ENCODE data around the gene GLDC.
"Not testable (repeated sequence)": the region's sequence is repeated elsewhere in the genome, so short reads cannot be mapped to it uniquely, and the experiment has no call there.

The GLDC gene

GRCh38 chr9:6641056-6641455 is 4.5 kb downstream of the GLDC start:
- Histone ChIP-seq H3K27ac (ENCODE audit: low read depth, low read length) (no peak overlapping the region), H3K36me3 (ENCODE audit: insufficient read depth, low read length) (no peaks in the 10 kb centered on the region), H3K27me3 (ENCODE audit: insufficient read depth, low read length) (peaks cover 47% of the 10 kb centered on the region), H3K79me2 (ENCODE audit: control insufficient read depth, insufficient read depth, low read length, unreplicated experiment) (no peaks in the 10 kb centered on the region), H3K4me3 (ENCODE audit: low read depth, low read length) (no peak overlapping the region), H2AFZ (ENCODE audit: low read length, unreplicated experiment) (no peak overlapping the region), H3K4me1 (ENCODE audit: control insufficient read depth, insufficient read depth, low read length, unreplicated experiment) (peaks cover 6% of the 10 kb centered on the region)

- Histone ChIP-seq H2AFZ (ENCODE audit: low read length, unreplicated experiment) (no peak overlapping the region), H3K4me1 (ENCODE audit: control insufficient read depth, insufficient read depth, low read length, unreplicated experiment) (peaks cover 6% of the 10 kb centered on the region), H3K27ac (ENCODE audit: low read depth, low read length) (no peak overlapping the region), H3K27me3 (ENCODE audit: insufficient read depth, low read length) (peaks cover 41% of the 10 kb centered on the region), H3K79me2 (ENCODE audit: control insufficient read depth, insufficient read depth, low read length, unreplicated experiment) (no peaks in the 10 kb centered on the region), H3K36me3 (ENCODE audit: insufficient read depth, low read length) (no peaks in the 10 kb centered on the region), H3K4me3 (ENCODE audit: low read depth, low read length) (no peak overlapping the region)
Measured at GRCh38 chr9:6640268-6641051, 5.1 kb downstream of the GLDC start.

- Histone ChIP-seq H3K36me3 (ENCODE audit: insufficient read depth, low read length) (no peaks in the 10 kb centered on the region), H3K4me3 (ENCODE audit: low read depth, low read length) (no peak overlapping the region), H3K79me2 (ENCODE audit: control insufficient read depth, insufficient read depth, low read length, unreplicated experiment) (no peaks in the 10 kb centered on the region), H3K4me1 (ENCODE audit: control insufficient read depth, insufficient read depth, low read length, unreplicated experiment) (peaks cover 2% of the 10 kb centered on the region), H3K27me3 (ENCODE audit: insufficient read depth, low read length) (peaks cover 34% of the 10 kb centered on the region), H3K27ac (ENCODE audit: low read depth, low read length) (no peak overlapping the region), H2AFZ (ENCODE audit: low read length, unreplicated experiment) (no peak overlapping the region)
Measured at GRCh38 chr9:6639622-6640021, 5.9 kb downstream of the GLDC start.

GRCh38 chr9:6634444-6634843 is 11.1 kb downstream of the GLDC start:
- Histone ChIP-seq H3K4me1 (ENCODE audit: control insufficient read depth, insufficient read depth, low read length, unreplicated experiment) (no peaks in the 10 kb centered on the region), H3K36me3 (ENCODE audit: insufficient read depth, low read length) (no peaks in the 10 kb centered on the region), H3K79me2 (ENCODE audit: control insufficient read depth, insufficient read depth, low read length, unreplicated experiment) (no peaks in the 10 kb centered on the region), H3K27me3 (ENCODE audit: insufficient read depth, low read length) (no peaks in the 10 kb centered on the region), H3K27ac (ENCODE audit: low read depth, low read length) (no peak overlapping the region), H3K4me3 (ENCODE audit: low read depth, low read length) (no peak overlapping the region), H2AFZ (ENCODE audit: low read length, unreplicated experiment) (no peak overlapping the region)

GRCh38 chr9:6633378-6633777 is 12.2 kb downstream of the GLDC start:
- Histone ChIP-seq H3K27me3 (ENCODE audit: insufficient read depth, low read length) (peaks cover 6% of the 10 kb centered on the region), H3K4me1 (ENCODE audit: control insufficient read depth, insufficient read depth, low read length, unreplicated experiment) (no peaks in the 10 kb centered on the region), H3K79me2 (ENCODE audit: control insufficient read depth, insufficient read depth, low read length, unreplicated experiment) (no peaks in the 10 kb centered on the region), H2AFZ (ENCODE audit: low read length, unreplicated experiment) (no peak overlapping the region), H3K36me3 (ENCODE audit: insufficient read depth, low read length) (no peaks in the 10 kb centered on the region), H3K4me3 (ENCODE audit: low read depth, low read length) (no peak overlapping the region), H3K27ac (ENCODE audit: low read depth, low read length) (no peak overlapping the region)

GRCh38 chr9:6632516-6633183 is 12.9 kb downstream of the GLDC start:
- Histone ChIP-seq H3K79me2 (ENCODE audit: control insufficient read depth, insufficient read depth, low read length, unreplicated experiment) (no peaks in the 10 kb centered on the region), H3K27me3 (ENCODE audit: insufficient read depth, low read length) (peaks cover 14% of the 10 kb centered on the region), H3K36me3 (ENCODE audit: insufficient read depth, low read length) (no peaks in the 10 kb centered on the region), H3K4me1 (ENCODE audit: control insufficient read depth, insufficient read depth, low read length, unreplicated experiment) (no peaks in the 10 kb centered on the region), H3K4me3 (ENCODE audit: low read depth, low read length) (no peak overlapping the region), H2AFZ (ENCODE audit: low read length, unreplicated experiment) (no peak overlapping the region), H3K27ac (ENCODE audit: low read depth, low read length) (no peak overlapping the region)

GRCh38 chr9:6631207-6631512 is 14.4 kb downstream of the GLDC start:
- H3K4me1 ChIP-seq (ENCODE audit: control insufficient read depth, insufficient read depth, low read length, unreplicated experiment): no peaks in the 10 kb centered on the region
- H3K36me3 ChIP-seq (ENCODE audit: insufficient read depth, low read length): no peaks in the 10 kb centered on the region
- H2AFZ ChIP-seq (ENCODE audit: low read length, unreplicated experiment): no peak overlapping the region
- no peaks in the 10 kb centered on the region for H3K79me2 ChIP-seq (ENCODE audit: control insufficient read depth, insufficient read depth, low read length, unreplicated experiment)
- no peak overlapping the region for H3K4me3 ChIP-seq (ENCODE audit: low read depth, low read length)
- no peak overlapping the region for H3K27ac ChIP-seq (ENCODE audit: low read depth, low read length)
- H3K27me3 ChIP-seq (ENCODE audit: insufficient read depth, low read length): peaks cover 23% of the 10 kb centered on the region

GRCh38 chr9:6630502-6631206 is 14.9 kb downstream of the GLDC start:
- Histone ChIP-seq H3K36me3 (ENCODE audit: insufficient read depth, low read length) (no peaks in the 10 kb centered on the region), H3K4me1 (ENCODE audit: control insufficient read depth, insufficient read depth, low read length, unreplicated experiment) (no peaks in the 10 kb centered on the region), H3K4me3 (ENCODE audit: low read depth, low read length) (no peak overlapping the region), H3K27ac (ENCODE audit: low read depth, low read length) (no peak overlapping the region), H3K27me3 (ENCODE audit: insufficient read depth, low read length) (peaks cover 29% of the 10 kb centered on the region), H3K79me2 (ENCODE audit: control insufficient read depth, insufficient read depth, low read length, unreplicated experiment) (no peaks in the 10 kb centered on the region), H2AFZ (ENCODE audit: low read length, unreplicated experiment) (no peak overlapping the region)

- H3K27ac ChIP-seq (ENCODE audit: low read depth, low read length): no peak overlapping the region
- H3K36me3 ChIP-seq (ENCODE audit: insufficient read depth, low read length): no peaks in the 10 kb centered on the region
- peaks cover 36% of the 10 kb centered on the region for H3K27me3 ChIP-seq (ENCODE audit: insufficient read depth, low read length)
- H2AFZ ChIP-seq (ENCODE audit: low read length, unreplicated experiment): no peak overlapping the region
- no peak overlapping the region for H3K4me3 ChIP-seq (ENCODE audit: low read depth, low read length)
- no peaks in the 10 kb centered on the region for H3K79me2 ChIP-seq (ENCODE audit: control insufficient read depth, insufficient read depth, low read length, unreplicated experiment)
- H3K4me1 ChIP-seq (ENCODE audit: control insufficient read depth, insufficient read depth, low read length, unreplicated experiment): no peaks in the 10 kb centered on the region
Measured at GRCh38 chr9:6628704-6629103, 16.8 kb downstream of the GLDC start.

- Histone ChIP-seq H3K36me3 (ENCODE audit: insufficient read depth, low read length) (no peaks in the 10 kb centered on the region), H2AFZ (ENCODE audit: low read length, unreplicated experiment) (no peak overlapping the region), H3K79me2 (ENCODE audit: control insufficient read depth, insufficient read depth, low read length, unreplicated experiment) (no peaks in the 10 kb centered on the region), H3K4me3 (ENCODE audit: low read depth, low read length) (no peak overlapping the region), H3K27me3 (ENCODE audit: insufficient read depth, low read length) (peaks cover 36% of the 10 kb centered on the region), H3K27ac (ENCODE audit: low read depth, low read length) (no peak overlapping the region), H3K4me1 (ENCODE audit: control insufficient read depth, insufficient read depth, low read length, unreplicated experiment) (no peaks in the 10 kb centered on the region)
Measured at GRCh38 chr9:6625363-6625762, 20.2 kb downstream of the GLDC start.

- H3K4me1 ChIP-seq (ENCODE audit: control insufficient read depth, insufficient read depth, low read length, unreplicated experiment); H3K36me3 ChIP-seq (ENCODE audit: insufficient read depth, low read length); H3K4me3 ChIP-seq (ENCODE audit: low read depth, low read length); H3K79me2 ChIP-seq (ENCODE audit: control insufficient read depth, insufficient read depth, low read length, unreplicated experiment); H2AFZ ChIP-seq (ENCODE audit: low read length, unreplicated experiment); H3K27ac ChIP-seq (ENCODE audit: low read depth, low read length): not testable (repeated sequence)
- H3K27me3 ChIP-seq (ENCODE audit: insufficient read depth, low read length): peaks cover 23% of the 10 kb centered on the region
Measured at GRCh38 chr9:6622784-6623183, 22.7 kb downstream of the GLDC start.
